Activated CD4-positive, alpha-beta T cell treated with anti-CD3 and anti-CD28 coated beads, Interleukin-2, amount 50 U/mL, for 4 hours (primary cell): Measurements from ENCODE around the gene LMBR1.
A peak's percentile ranks its signal among the peaks of the same experiment; 100 is the strongest.
"Not testable (repeated sequence)": the region's sequence is repeated elsewhere in the genome, so short reads cannot be mapped to it uniquely, and the experiment has no call there.

Experiments used
- DNase-seq, 2 experiments: peaks; one replicate each; pipeline ENCODE4 v3.0.0-alpha.2; 2020

Gene LMBR1

DNA sequence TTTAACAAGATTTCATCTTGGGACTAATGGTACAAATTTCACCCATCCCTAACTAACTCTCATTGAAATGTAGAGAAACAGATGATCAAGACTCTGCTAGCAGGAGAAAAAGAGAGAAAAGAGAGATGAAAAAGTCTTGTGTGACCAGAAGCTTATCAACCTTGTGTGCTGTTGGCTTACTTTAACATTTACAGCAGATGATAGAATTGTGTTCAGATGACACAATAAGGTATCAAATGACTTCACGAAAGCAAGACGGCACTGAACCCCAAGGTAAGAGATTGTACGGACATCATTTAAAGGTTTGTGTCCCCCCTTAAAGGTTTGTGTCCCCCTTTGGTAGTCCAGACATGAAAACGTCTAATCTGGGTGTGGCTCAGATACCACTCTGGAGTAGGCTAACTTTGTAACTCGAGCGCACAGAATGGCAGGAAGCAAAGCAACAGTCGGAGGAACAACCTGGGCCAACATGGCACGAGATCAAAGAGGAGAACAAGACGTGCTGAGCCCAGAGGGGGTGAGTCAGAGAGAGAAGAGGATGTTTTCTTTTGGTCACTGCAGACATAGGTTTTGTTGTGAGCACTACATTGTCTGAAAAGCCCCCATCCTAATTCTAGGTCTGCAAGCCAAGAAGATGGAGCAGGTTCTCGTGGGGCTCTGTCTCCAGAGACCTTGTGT is 10.4 kb upstream of the LMBR1 start:
- DNase-seq = peak in 1 of 2 experiments; percentile 8

DNA sequence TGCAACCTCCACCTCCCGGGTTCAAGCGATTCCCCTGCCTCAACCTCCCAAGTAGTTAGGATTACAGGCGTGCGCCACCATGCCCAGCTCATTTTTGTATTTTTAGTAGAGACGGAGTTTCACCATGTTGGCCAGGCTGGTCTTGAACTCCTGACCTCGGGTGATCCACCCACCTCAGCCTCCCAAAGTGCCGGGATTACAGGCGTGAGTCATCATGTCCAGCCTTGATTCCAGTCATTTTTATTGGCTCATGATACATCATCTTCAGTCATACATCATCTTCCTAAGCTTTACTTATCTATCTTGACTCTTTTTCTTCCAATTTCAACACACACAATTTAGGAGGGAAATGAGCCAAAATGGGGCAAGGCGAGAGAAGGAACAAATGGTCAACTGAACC is 7.1 kb upstream of the LMBR1 start:
- DNase-seq = not testable (repeated sequence)

DNA sequence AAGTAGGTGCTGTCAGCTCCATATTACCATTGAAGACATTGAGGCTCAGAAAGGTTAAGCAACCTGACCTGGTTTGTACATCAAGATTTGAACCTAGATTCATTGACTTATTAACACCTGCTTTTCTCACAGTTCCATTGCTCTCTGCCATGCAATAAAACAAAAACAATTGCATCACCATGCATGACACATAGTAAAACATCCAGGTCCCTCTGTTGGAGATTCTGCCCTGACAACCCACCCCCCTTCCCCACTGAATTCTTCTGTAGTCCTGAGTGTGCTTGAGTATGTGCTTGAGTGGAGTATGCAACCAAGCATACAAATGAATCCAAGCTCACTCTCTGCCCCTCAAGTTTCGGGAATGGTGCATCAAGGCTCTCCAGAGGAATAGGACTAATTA is 6.0 kb upstream of the LMBR1 start:
- no peak for DNase-seq

DNA sequence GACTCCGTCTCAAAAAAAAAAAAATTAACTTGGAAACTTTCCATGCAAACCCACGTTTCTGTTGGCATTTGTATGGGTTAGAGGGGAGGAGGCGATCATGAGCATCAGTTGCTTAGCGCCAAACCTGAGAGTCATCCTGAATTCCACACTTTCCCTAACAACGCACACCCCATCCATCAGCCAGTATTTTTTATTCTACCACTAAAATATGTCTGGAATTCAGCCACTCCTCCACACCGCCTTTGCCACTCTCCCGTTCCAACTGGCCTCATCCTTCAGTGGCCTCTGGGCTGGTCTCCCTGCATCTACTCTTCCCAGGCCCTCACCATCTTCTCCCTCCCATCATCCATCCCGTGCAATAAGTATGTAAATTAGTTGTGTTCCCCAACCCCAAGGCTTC is 4.7 kb upstream of the LMBR1 start:
- no peak for DNase-seq

DNA sequence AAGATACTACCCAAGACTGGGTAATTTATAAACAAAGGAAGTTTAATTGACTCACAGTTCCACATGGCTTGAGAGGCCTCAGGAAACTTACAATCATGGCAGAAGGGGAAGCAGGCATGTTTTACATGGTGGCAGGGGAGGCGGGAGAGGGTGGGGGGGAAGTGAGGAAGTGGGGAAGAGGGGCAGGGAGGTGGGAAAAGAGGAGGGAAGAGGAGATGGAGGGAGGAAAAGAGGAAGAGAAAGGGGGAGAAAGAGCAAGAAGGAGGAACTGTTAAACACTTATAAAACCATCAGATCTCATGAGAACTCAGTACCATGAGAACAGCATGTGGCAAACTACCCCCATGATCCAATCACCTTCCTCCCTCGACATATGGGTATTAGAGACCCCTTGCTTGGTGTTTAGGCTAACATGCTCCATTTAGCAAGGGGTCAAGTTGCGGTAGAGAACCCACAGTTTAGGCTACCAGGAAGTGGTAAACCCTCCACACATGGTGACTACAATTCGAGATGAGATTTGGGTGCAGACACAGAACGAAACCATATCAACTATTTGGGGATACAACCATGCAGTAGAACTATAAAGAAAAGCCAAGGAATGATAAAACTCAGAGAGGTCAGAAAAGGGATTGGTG is 3.5 kb upstream of the LMBR1 start:
- no peak for DNase-seq

DNA sequence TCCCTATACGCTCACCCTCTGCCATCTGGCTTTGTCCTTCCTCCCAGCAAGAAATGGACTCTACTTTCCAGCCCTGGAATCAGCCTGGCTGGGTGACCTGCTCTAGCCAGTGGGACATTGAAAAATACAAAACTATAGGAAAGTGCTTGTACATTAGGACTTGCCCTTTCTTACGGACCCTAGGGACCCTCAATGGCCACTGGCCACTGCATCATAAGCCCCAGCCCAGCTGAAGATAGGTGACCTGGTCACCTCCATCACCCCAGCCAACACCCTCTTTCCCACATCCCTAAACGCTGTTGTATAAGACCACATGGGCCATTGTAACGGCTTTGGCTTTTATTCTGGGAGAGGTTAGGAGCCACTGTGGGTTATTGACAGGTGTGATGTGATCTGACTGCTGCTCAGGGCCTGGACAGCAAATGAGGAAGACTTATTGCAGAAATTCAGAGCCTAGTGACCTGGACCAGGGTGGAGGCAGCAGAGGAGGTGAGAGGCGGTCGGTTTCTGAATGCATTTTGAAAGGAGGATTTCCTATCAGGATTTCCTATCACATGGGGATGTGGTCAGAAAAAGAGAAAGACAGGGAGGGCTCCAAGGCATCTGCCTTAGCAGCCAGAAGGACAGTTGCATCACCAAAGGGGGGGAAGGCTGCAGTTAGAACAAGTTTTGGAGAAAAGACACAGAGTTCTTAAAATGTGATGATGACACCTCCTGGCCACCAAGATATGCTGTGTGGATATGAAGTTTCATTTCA is 2.2 kb upstream of the LMBR1 start:
- DNase-seq = no peak

DNA sequence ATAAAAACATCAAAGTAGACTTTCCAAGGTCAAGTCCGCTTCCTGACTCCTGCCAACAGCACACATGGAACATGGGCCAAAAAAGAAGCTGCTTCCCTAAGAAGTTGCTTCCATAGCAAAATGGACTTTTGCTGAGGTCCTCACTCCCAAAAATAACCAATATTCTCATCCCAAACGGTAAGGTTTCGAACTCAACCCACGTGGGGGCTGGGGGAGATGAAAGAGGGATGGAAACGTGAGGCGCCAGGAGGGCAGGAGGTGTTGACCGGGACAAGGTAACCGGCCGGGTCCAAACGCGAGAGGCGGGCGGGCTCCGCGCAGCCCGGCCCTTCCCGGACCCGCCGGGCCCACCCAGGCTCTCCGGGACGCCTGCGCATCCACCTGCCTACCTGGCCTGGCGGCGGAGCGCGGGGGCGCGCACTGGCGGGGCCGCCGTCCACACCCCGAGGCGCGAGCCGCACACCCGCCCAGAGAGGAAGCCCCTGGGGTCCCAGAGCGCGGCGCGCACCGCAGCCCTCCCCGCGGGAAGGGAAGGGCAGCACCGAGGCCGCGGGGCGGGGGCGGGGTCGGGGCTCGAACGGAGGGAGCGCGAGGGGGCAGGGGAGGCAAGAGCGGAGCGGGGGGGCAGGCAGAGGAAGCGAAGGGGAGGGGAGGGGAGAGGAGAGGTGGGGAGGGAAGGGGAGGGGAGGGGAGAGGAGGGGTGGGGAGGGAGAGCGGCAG is 742 bp downstream of the LMBR1 start:
- peak; percentile 44 to 58 for DNase-seq

DNA sequence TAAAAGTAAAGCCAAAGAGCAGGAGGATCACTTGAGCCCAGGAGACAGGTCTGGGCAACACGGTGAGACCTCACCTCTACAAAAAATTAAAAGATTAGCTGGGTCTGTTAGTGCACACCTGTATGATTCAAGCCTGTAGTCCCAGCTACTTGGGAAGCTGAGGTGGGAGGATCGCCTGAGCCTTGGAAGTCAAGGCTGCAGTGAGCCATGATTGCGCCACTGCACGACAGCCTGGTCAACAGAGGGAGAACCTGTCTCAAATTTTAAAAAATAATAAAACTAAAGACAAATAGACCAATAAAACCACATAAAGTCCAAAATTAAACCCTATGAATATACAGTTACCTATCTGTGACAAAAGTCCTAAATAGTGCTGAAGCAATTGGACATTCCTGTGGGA is 3.2 kb downstream of the LMBR1 start:
- DNase-seq = no peak

DNA sequence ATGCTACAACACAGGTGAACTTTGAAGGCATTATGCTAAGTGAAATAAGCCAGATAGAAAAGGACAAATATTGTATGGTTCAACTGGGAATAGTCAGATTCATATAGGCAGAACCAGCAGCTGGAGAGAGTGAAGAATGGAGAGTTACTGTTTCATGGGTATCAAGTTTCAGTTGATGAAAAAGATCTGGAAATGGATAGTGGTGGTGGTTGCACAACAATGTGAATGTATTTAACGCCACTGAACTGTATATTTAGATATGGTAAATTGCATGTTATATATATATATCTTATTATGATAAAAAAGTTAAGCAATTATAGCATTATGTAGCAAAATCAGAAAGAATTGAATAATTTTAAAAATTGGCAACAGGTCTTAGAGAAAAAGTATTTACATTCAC is 3.9 kb downstream of the LMBR1 start:
- no peak for DNase-seq

DNA sequence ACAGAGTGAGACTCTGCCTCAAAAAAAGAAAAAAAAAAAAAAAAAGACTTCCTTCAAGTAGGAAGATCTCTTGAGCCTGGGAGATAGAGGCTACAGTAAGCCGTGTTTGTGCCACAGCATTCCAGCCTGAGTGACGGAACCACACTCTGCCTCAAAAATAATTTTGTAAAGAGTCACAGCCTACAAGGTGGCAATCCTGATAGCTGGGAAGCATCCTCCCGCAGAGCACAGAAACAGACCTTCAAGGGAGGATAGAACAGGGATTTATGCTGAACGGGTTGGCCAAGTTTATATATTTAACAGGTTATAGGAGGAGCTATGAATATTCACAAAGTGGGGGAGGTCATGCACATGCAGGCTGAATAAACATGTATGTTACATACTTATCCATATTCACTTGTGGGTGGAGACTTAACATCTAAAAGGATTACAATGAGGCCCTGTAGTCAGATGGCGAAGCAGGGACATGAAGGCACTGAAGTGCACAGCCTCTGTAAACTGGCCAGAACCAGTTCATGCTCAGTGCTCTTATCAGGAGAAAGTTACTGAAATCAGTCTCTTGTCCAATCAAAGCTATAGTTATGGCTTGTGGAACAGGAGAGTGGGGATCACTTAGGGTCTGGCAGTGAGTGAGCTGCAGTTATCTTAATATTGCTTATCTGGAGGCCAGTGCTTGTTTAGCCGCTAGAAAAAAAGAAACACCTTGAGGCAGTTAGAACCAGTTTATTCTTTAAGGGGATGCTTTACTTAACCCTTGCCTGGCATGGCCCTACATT is 6.8 kb downstream of the LMBR1 start:
- DNase-seq = no peak

DNA sequence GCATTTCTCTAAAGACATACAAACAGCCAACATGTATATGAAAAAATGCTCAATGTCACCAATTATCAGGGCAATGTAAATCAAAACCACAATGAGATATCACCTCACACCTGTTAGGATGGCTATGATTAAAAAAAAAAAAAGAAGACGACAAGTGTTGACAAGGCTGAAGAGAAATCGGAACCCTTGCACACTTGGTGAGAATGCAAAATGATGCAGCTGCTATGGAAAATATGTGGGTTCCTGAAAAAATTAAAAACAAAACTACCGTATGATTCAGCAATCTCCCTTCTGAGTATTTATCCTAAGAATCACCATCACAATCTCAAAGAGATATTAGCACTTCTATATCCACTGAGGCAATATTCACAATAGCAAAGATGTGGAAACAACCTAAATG is 11.3 kb downstream of the LMBR1 start:
- DNase-seq = no peak

DNA sequence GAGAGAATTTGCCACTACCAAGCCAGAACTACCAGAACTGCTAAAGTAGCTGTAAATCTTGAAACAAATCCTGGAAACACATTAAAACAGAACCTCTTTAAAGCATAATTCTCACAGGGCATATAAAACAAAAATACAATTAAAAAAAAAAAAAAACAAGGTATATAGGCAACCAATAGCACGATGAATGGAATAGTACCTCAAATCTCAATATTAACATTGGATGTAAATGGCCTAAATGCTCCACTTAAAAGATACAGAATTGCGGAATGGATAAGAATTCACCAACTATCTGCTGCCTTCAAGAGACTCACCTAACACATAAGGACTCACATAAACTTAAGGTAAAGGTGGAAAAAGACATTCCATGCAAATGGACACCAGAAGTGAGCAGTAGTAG is 17.2 kb downstream of the LMBR1 start:
- no peak for DNase-seq

DNA sequence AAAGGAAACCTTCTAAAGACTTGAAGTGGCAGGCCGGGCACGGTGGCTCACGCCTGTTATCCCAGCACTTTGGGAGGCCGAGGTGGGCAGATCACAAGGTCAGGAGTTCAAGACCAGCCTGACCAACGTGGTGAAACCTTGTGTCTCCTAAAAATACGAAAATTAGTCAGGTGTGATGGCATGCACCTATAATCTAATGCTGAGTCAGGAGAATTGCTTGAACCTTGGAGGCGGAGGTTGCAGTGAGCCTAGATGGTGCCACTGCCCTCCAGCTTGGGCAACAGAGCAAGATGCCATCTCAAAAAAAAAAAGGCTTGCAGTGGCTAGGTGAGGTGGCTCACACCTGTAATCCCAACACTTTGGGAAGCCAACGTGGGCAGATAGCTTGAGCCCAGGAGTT is 24.6 kb downstream of the LMBR1 start:
- not testable (repeated sequence) for DNase-seq

DNA sequence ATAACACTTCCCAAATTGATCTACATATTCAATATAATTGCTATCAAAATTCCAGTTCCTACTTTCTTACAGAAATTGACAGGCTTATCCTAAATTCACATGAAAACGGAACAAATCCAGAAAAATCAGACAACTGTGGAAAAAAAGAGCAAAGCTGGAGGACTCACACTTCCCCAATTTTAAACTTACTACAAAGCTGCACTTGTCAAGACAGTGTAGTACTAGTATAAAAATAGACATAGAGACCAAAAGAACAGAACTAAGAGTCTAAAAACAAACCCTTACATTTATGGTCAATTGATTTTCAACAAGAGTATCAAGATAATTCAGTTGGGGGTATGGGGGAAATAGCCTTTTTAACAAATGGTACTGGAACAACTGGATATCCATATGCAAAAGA is 27.5 kb downstream of the LMBR1 start:
- no peak for DNase-seq

DNA sequence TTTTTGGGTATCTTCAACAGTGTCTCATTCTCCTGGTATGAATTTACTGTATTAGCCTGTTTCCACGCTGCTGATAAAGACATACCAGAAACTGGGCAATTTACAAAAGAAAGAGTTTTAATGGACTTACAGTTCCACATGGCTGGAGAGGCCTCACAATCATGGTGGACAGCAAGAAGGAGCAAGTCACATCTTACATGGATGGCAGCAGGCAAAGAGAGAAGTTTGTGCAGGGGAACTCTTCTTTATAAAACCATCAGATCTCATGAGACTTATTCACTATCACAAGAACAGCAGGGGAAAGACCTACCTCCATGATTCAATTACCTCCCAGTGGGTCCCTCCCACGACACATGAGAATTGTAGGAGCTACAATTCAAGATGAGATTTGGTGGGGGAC is 31.0 kb downstream of the LMBR1 start:
- DNase-seq = not testable (repeated sequence)

DNA sequence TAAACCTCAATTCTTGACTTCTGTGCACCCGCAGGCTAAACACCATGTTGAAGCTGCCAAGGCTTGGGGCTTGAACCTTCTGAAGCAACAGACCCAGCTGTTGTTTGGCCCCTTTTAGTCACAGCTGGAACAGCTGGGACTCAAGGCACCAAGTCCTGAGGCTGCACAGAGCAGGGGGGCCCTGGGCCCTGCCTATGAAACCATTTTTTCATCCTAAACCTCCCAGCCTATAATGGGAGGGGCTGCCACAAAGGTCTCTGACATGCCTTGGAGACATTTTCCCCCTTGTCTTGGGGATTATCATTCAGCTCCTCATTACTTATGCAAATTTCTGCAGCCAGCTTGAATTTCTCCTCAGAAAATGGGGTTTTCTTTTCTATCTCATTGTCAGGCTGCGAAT is 31.8 kb downstream of the LMBR1 start:
- DNase-seq = no peak

DNA sequence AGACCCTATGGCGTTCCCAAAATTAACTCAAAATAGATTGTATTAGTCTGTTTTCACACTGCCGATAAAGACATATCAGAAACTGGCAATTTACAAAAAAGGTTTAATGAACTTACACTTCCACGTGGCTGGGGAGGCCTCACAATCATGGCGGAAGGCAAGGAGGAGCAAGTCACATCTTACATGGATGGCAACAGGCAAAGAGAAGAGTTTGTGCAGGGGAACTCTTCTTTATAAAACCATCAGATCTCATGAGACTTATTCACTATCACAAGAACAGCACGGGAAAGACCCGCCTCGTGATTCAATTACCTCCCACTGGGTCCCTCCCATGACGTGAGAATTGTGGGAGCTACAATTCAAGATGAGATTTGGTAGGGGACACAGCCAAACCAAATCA is 32.9 kb downstream of the LMBR1 start:
- DNase-seq = not testable (repeated sequence)

DNA sequence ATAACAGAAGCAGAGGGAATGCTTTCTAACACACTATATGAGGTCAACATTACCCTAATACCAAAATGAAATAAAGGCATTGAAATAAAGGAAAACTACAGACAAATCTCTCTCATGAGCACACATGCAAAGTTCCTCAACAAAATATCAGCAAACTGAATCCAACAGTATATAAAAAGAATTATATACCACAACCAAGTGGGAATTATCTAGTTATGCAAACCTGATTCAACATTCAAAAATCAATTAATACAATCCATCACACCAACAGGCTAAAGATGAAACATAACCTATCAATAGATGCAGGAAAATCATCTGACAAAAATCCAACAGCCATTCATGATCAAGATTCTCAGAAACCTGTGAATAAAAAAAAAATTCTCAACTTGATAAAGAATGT is 34.5 kb downstream of the LMBR1 start:
- DNase-seq = no peak

DNA sequence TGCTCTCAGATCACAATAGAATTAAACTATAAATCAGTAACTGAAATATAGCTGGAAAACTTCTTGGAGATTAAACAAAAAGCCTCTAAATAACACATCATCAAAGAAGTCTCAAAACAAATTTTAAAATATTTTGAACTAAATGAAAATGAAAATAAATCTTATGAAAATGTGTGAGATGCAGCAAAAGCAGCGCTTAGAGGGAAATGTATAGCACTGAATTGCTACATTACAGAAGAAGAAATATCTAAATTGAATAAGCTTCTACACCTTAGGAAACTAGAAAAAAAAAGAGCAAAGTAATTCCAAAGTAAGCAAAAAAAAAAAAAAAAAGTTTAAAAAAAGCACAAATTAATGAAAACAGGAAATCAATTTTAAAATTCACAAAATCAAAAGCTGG is 35.2 kb downstream of the LMBR1 start:
- DNase-seq = no peak

DNA sequence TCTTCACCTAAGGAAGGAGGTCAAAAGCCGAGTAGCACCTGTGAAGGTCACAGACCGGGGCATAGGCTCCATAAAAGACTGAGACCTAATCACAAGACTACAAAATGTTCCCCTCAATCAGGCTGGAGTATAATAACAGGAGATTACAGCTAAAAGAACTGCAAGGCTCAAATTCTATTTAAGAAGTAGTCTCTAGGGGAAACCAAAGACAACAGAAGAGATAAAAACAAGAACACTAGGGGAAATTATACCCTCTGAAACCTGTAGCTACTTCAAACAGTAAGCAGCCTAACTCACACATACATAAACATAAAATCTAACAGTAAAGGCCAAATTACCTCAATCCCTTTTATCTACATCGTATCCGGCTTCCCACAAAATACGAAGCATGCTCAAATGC is 38.3 kb downstream of the LMBR1 start:
- DNase-seq = no peak

DNA sequence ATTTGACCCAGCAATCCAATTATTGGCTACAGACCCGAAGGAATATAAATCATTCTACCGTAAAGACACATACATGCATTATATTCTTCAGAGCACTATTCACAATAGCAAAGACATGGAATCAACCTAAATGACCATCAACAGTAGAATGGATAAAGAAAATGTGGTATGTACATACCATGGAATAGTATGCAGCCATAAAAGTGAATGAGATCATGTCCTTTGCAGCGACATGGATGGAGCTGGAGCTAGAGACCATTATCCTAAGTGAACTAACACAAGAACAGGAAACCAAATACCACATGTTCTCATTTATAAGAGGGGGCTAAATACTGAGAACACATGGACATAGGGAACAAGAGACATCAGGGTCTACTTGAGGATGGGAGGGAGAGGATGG is 44.0 kb downstream of the LMBR1 start:
- no peak for DNase-seq

DNA sequence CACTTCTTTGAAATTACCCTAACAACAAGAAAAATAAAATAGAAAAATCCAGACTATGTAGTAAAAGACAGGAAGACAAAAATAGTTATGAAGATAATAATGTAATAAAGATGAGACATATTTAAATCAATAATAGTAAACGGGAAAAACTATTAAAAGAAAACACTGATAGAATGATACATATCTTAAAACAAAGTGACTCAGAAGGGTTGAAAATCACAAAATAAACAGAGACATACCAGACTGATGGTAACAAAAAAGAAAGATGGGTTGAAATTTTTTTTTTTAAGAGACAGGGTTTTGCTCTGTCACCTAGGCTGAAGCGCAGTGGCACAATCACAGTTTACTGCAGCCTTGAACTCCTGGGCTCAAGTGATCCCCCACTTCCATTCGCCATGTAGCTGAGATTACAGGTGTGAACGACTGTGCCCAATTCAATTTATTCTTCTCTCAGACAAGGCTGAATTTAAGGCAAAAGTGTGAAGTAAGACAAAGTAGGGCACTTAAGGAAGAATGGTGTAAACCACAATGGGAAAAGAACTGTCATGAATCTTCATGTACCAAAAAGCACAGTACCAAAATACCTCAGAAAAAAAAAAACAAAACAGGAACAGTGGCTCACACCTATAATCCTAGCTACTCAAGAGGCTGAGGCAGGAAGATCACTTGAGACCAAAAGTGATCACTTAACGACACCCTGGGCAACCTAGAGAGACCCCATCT is 47.4 kb downstream of the LMBR1 start:
- no peak for DNase-seq
